HepG2 (cell line): ENCODE measurements around the gene MEIOB. TPM values are rescaled to one million over a fixed set of nuclear protein-coding genes. Genes with fewer than 3 reads are reported as not detected.
A peak's percentile ranks its signal among the peaks of the same experiment; 100 is the strongest.

Experiments
- BHLHE40 ChIP-seq: IDR thresholded peaks from 2 replicates; pipeline ENCODE4 v1.6.1; 2011; ENCODE audit warnings: low read length, improper control_type of control experiment
- CAMTA2 ChIP-seq: sonication (generic); formaldehyde crosslinking; IDR thresholded peaks from 2 replicates; pipeline ENCODE4 v1.4.0; 2020; ENCODE audit warnings: mild to moderate bottlenecking, missing genetic modification reagents, borderline replicate concordance
- JDP2 ChIP-seq: sonication (generic); formaldehyde crosslinking; IDR thresholded peaks from 2 replicates; pipeline ENCODE4 v1.8.1; 2022; ENCODE audit warnings: missing genetic modification reagents, borderline replicate concordance
- MAZ ChIP-seq, 2 experiments: sonication (generic) in 1 of 2; formaldehyde crosslinking in 1 of 2; IDR thresholded peaks; 2 replicates each; pipeline versions ENCODE4 v1.5.0 to v1.6.1; 2012 to 2020; ENCODE audit warnings: low read depth in 2 of 2, mild to moderate bottlenecking in 2 of 2, borderline replicate concordance in 1 of 2, improper control_type of control experiment in 1 of 2, low read length in 1 of 2, missing genetic modification reagents in 1 of 2, moderate library complexity in 1 of 2
- MEIS2 ChIP-seq: sonication (generic); formaldehyde crosslinking; IDR thresholded peaks from 2 replicates; pipeline ENCODE4 v1.9.0; 2021; ENCODE audit warnings: mild to moderate bottlenecking, missing genetic modification reagents
- PAF1 ChIP-seq: IDR thresholded peaks from 2 replicates; pipeline ENCODE4 v1.6.1; 2016; ENCODE audit warnings: missing genetic modification reagents, missing compliant biosample characterization
- ZNF160 ChIP-seq: sonication (generic); formaldehyde crosslinking; IDR thresholded peaks from 2 replicates; pipeline ENCODE4 v1.8.0; 2022; ENCODE audit warnings: mild to moderate bottlenecking, inconsistent platforms, missing genetic modification reagents
- ZNF510 ChIP-seq: sonication (generic); formaldehyde crosslinking; IDR thresholded peaks from 2 replicates; pipeline ENCODE4 v1.4.0; 2020; ENCODE audit warnings: low read depth, mild to moderate bottlenecking, missing genetic modification reagents
- ZNF616 ChIP-seq: sonication (generic); formaldehyde crosslinking; IDR thresholded peaks from 2 replicates; pipeline ENCODE4 v1.5.0; 2020; ENCODE audit warnings: low read depth, mild to moderate bottlenecking, missing genetic modification reagents
- ZNF644 ChIP-seq: IDR thresholded peaks from 2 replicates; pipeline ENCODE4 v1.6.1; 2016; ENCODE audit warnings: low read depth
- ZNF75D ChIP-seq: sonication (generic); formaldehyde crosslinking; IDR thresholded peaks from 2 replicates; pipeline ENCODE4 v1.8.1; 2023; ENCODE audit warnings: missing genetic modification reagents, mild to moderate bottlenecking, borderline replicate concordance
- ZNF761 ChIP-seq: sonication (generic); formaldehyde crosslinking; conservative IDR thresholded peaks from 2 replicates; pipeline ENCODE4 v1.4.0; 2020; ENCODE audit warnings: mild to moderate bottlenecking, missing genetic modification reagents
- ZNF775 ChIP-seq: sonication (generic); formaldehyde crosslinking; IDR thresholded peaks from 2 replicates; pipeline ENCODE4 v1.4.0; 2020; ENCODE audit warnings: missing genetic modification reagents, mild to moderate bottlenecking, moderate library complexity, borderline replicate concordance
- ZSCAN22 ChIP-seq: sonication (generic); formaldehyde crosslinking; IDR thresholded peaks from 2 replicates; pipeline ENCODE4 v1.4.0; 2020; ENCODE audit warnings: mild to moderate bottlenecking, missing genetic modification reagents
- polyA plus RNA-seq, 8 experiments: library from polyadenylated mRNA; depleted of rRNA in 3 of 8; stranded (reverse) in 7 of 8; unstranded in 1 of 8; fragments of >200 nt; fragmentation: Illumina TruSeq in 4 of 8; extraction: Trizol in 4 of 8; gene quantifications; 2 replicates each; pipeline versions ENCODE4 v1.2.1 to v1.2.3, GENCODE V29; 2011 to 2016; ENCODE audit warnings: low read depth in 4 of 8, missing spikeins in 1 of 8, mixed read lengths in 1 of 8; ENCODE audit not compliant: insufficient read depth in 1 of 8
- total RNA-seq, 5 experiments: library from RNA; depleted of rRNA; stranded (reverse); fragments of >200 nt; fragmentation: Illumina TruSeq; extraction: Trizol; gene quantifications; 2 replicates each; pipeline ENCODE4 v1.2.3, GENCODE V29; 2016; ENCODE audit warnings: low read depth in 1 of 5
- TF ChIP-seq, protein P1 (sequence below): sonication (generic); formaldehyde crosslinking; IDR thresholded peaks from 2 replicates; pipeline ENCODE4 v1.8.0; 2022; ENCODE audit warnings: mild to moderate bottlenecking, missing genetic modification reagents, moderate library complexity
- TF ChIP-seq, protein P2 (sequence below): sonication (generic); formaldehyde crosslinking; IDR thresholded peaks from 2 replicates; pipeline ENCODE4 v1.4.0; 2020; ENCODE audit warnings: mild to moderate bottlenecking, missing genetic modification reagents
- TF ChIP-seq, protein P3 (sequence below): sonication (generic); formaldehyde crosslinking; IDR thresholded peaks from 2 replicates; pipeline ENCODE4 v1.4.0; 2020; ENCODE audit warnings: missing genetic modification reagents
- TF ChIP-seq, protein P4 (sequence below): sonication (generic); formaldehyde crosslinking; conservative IDR thresholded peaks from 2 replicates; pipeline ENCODE4 v1.4.0; 2020; ENCODE audit warnings: missing genetic modification reagents
- TF ChIP-seq, protein P5 (sequence below): sonication (generic); formaldehyde crosslinking; IDR thresholded peaks from 2 replicates; pipeline ENCODE4 v1.4.0; 2020; ENCODE audit warnings: mild to moderate bottlenecking, low read depth, missing genetic modification reagents

MEIOB gene
- total and polyA plus RNA-seq, 2 of the 13 experiments (the other 11 are each of a cell fraction or from before 2014, with no cell fraction given) = 0.17 TPM; not detected in 1

DNA sequence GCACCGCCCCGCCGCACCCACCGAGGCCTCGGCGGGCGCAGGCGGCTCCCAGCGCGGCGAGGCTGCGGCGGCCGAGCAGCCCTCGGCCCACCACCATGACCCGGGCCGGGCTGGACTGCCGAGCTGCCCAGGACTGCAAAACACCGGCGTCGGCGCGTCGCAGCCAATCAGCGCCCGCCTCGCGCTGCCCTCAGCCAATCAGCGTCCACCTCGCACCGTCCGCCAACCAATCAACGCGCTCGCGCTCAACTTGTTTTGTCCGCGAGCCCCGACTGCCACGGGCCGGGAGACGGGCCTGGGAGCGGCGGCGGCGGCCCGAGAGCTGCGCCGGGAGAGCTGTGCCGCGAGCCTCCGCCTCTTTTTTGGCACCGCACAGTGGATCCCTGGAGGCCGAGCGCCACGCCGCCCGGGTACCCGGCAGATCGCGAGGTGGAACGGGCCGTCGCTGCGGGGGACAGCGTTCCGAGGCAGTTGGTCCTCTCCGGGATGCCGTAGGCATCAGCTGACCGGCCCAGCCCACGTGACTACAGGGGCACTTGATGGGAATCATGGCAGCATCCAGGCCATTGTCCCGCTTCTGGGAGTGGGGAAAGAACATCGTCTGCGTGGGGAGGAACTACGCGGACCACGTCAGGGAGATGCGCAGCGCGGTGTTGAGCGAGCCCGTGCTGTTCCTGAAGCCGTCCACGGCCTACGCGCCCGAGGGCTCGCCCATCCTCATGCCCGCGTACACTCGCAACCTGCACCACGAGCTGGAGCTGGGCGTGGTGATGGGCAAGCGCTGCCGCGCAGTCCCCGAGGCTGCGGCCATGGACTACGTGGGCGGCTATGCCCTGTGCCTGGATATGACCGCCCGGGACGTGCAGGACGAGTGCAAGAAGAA, 45.0 kb downstream of the MEIOB start, which contains the start of the genes FAHD1 and HAGH (continued):
- no peak for TF ChIP-seq ZNF761
- TF ChIP-seq ZNF616 (CRISPR knock-in tag) = peak; percentile 91
- peak; percentile 60; the same call in 1 of the 2 replicates for TF ChIP-seq MAZ (IDR thresholded peaks at IDR 0.05; ENCODE audit: borderline replicate concordance, low read depth, low read length)
- peak; percentile 77 for TF ChIP-seq MAZ (CRISPR knock-in tag; IDR thresholded peaks at IDR 0.05; ENCODE audit: low read depth)
- peak; percentile 35; the same call in 1 of the 2 replicates for TF ChIP-seq ZNF644 (CRISPR knock-in tag)
- TF ChIP-seq, protein P1, sequence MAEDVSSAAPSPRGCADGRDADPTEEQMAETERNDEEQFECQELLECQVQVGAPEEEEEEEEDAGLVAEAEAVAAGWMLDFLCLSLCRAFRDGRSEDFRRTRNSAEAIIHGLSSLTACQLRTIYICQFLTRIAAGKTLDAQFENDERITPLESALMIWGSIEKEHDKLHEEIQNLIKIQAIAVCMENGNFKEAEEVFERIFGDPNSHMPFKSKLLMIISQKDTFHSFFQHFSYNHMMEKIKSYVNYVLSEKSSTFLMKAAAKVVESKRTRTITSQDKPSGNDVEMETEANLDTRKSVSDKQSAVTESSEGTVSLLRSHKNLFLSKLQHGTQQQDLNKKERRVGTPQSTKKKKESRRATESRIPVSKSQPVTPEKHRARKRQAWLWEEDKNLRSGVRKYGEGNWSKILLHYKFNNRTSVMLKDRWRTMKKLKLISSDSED (CRISPR knock-in tag) = no peak; the same call in 1 of the 2 replicates
- no peak for TF ChIP-seq PAF1
- TF ChIP-seq, protein P2, sequence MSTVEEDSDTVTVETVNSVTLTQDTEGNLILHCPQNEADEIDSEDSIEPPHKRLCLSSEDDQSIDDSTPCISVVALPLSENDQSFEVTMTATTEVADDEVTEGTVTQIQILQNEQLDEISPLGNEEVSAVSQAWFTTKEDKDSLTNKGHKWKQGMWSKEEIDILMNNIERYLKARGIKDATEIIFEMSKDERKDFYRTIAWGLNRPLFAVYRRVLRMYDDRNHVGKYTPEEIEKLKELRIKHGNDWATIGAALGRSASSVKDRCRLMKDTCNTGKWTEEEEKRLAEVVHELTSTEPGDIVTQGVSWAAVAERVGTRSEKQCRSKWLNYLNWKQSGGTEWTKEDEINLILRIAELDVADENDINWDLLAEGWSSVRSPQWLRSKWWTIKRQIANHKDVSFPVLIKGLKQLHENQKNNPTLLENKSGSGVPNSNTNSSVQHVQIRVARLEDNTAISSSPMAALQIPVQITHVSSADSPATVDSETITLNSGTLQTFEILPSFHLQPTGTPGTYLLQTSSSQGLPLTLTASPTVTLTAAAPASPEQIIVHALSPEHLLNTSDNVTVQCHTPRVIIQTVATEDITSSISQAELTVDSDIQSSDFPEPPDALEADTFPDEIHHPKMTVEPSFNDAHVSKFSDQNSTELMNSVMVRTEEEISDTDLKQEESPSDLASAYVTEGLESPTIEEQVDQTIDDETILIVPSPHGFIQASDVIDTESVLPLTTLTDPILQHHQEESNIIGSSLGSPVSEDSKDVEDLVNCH (CRISPR knock-in tag) = no peak
- peak; percentile 78 for TF ChIP-seq BHLHE40
- TF ChIP-seq, protein P3, sequence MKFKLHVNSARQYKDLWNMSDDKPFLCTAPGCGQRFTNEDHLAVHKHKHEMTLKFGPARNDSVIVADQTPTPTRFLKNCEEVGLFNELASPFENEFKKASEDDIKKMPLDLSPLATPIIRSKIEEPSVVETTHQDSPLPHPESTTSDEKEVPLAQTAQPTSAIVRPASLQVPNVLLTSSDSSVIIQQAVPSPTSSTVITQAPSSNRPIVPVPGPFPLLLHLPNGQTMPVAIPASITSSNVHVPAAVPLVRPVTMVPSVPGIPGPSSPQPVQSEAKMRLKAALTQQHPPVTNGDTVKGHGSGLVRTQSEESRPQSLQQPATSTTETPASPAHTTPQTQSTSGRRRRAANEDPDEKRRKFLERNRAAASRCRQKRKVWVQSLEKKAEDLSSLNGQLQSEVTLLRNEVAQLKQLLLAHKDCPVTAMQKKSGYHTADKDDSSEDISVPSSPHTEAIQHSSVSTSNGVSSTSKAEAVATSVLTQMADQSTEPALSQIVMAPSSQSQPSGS (CRISPR knock-in tag) = peak; percentile 90
- TF ChIP-seq, protein P4, sequence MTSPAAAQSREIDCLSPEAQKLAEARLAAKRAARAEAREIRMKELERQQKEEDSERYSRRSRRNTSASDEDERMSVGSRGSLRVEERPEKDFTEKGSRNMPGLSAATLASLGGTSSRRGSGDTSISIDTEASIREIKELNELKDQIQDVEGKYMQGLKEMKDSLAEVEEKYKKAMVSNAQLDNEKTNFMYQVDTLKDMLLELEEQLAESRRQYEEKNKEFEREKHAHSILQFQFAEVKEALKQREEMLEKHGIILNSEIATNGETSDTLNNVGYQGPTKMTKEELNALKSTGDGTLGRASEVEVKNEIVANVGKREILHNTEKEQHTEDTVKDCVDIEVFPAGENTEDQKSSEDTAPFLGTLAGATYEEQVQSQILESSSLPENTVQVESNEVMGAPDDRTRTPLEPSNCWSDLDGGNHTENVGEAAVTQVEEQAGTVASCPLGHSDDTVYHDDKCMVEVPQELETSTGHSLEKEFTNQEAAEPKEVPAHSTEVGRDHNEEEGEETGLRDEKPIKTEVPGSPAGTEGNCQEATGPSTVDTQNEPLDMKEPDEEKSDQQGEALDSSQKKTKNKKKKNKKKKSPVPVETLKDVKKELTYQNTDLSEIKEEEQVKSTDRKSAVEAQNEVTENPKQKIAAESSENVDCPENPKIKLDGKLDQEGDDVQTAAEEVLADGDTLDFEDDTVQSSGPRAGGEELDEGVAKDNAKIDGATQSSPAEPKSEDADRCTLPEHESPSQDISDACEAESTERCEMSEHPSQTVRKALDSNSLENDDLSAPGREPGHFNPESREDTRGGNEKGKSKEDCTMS (CRISPR knock-in tag) = no peak
- no peak for TF ChIP-seq ZNF75D (CRISPR knock-in tag)
- TF ChIP-seq ZNF160 = peak; percentile 56
- peak; percentile 77; the same call in 1 of the 2 replicates for TF ChIP-seq CAMTA2
- TF ChIP-seq ZSCAN22 (CRISPR knock-in tag) = peak; percentile 51; the same call in 1 of the 2 replicates
- TF ChIP-seq JDP2 = no peak
- peak; percentile 56; the same call in 1 of the 2 replicates for TF ChIP-seq ZNF510 (CRISPR knock-in tag)
- 0 out of 2 replicates have a peak, but pooled peaks have one; percentile 54 for TF ChIP-seq ZNF775 (CRISPR knock-in tag)
- TF ChIP-seq, protein P5, sequence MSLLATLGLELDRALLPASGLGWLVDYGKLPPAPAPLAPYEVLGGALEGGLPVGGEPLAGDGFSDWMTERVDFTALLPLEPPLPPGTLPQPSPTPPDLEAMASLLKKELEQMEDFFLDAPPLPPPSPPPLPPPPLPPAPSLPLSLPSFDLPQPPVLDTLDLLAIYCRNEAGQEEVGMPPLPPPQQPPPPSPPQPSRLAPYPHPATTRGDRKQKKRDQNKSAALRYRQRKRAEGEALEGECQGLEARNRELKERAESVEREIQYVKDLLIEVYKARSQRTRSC (CRISPR knock-in tag) = peak; percentile 64; the same call in 1 of the 2 replicates
- TF ChIP-seq MEIS2 (CRISPR knock-in tag) = peak; percentile 62; the same call in 1 of the 2 replicates
